SK-N-MC (cell line): Measurements from ENCODE around the gene PRR5L.

ENCODE experiments used
- EZH2 ChIP-seq: fragments of 200-600 bp; sonication (generic); IDR thresholded peaks from one replicate; pipeline ENCODE4 v1.6.1; 2017; ENCODE audit warnings: antibody characterized with exemption
- FOXP2 ChIP-seq: optimal IDR thresholded peaks from 2 replicates; pipeline ENCODE3; 2011; ENCODE audit warnings: mild to moderate bottlenecking, moderate library complexity; ENCODE audit not compliant: insufficient read depth; ENCODE audit errors: extremely low read length, control extremely low read depth
- POLR2AphosphoS5 ChIP-seq: IDR thresholded peaks from 2 replicates; pipeline ENCODE4 v1.6.1; 2012; ENCODE audit warnings: mild to moderate bottlenecking, low read depth, low read length, borderline replicate concordance

DNA sequence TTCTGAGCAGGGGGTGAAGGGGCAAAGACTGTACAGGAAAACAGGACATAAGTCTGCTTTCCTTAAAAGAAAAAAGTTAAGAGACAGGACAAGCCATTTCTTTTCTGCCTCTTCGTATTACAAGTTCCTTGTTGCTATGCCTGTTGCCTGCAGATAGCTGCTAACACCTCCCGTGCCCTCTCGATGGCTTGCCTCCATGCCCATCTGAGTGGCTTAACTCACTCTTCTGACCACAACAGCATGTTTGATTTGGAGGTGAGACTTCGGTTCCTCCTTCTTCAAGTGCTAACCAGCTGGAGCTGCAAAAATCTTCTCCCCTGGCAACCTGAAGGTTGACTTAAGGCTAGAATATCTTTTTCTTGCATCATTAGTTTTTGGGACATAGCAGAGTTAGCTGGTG lies 103.1 kb downstream of the PRR5L start:
- TF ChIP-seq POLR2AphosphoS5 (no peak), EZH2 (no peak), FOXP2 (no peak)
